ENCODE data around the gene MED27. TPM values are rescaled to one million over a fixed set of nuclear protein-coding genes. Genes with fewer than 3 reads are reported as not detected.

Gene MED27
- total and polyA plus RNA-seq, 2 of the 8 experiments (the other 6 are each of a cell fraction or from before 2014, with no cell fraction given): 29.9 to 56.5 TPM

DNA sequence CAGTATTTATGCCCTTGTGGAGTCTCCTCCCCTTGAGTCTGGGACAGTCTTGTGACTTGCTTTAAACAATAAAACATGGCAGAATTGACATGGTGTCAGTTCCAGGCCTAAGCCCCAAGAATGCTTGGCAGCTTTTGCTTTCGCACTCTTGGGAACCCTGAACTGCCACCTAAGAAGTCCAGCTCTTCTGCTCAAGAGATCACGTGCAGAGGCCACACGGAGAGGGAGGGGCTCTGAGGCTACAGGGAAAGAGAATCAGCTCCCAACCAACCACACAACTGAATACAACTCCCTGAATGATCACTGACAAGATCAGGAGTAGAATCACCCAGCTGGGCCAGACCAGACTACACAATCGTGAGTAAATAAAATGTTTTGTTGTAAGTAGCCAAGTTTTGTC, 97.6 kb downstream of the MED27 start:
- no peaks in the 10 kb centered on the region for H3K79me2 ChIP-seq (ENCODE audit: control insufficient read depth in 1 of 2, insufficient read depth in 2 of 2, low read length in 2 of 2)
- H4K8ac ChIP-seq (ENCODE audit: extremely low read depth, insufficient read depth, low read length): no peak overlapping the region
- TF ChIP-seq KDM4A (IDR thresholded peaks at IDR 0.05; ENCODE audit: low read depth, low read length, severe bottlenecking) (no peak), YY1 (IDR thresholded peaks at IDR 0.05; ENCODE audit: low read depth, low read length) (no peak), RNF2 (IDR thresholded peaks at IDR 0.05; ENCODE audit: borderline replicate concordance, low read depth, low read length, missing control alignments, poor library complexity, severe bottlenecking) (no peak), PHF8 (conservative IDR thresholded peaks at IDR 0.05; ENCODE audit: low read depth, low read length) (no peak), SUZ12 (IDR thresholded peaks at IDR 0.05; ENCODE audit: low read length) (no peak), TBP (IDR thresholded peaks at IDR 0.05; ENCODE audit: low read depth, low read length) (no peak), NANOG (IDR thresholded peaks at IDR 0.05; ENCODE audit: insufficient read depth, low read depth, low read length, poor library complexity, severe bottlenecking) (no peak), CBX8 (IDR thresholded peaks at IDR 0.05; ENCODE audit: borderline replicate concordance, low read depth, low read length) (no peak), BACH1 (IDR thresholded peaks at IDR 0.05; ENCODE audit: low read length) (no peak)
- TF ChIP-seq, protein P1, sequence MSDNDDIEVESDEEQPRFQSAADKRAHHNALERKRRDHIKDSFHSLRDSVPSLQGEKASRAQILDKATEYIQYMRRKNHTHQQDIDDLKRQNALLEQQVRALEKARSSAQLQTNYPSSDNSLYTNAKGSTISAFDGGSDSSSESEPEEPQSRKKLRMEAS (IDR thresholded peaks at IDR 0.05): no peak
- TF ChIP-seq, protein P2, sequence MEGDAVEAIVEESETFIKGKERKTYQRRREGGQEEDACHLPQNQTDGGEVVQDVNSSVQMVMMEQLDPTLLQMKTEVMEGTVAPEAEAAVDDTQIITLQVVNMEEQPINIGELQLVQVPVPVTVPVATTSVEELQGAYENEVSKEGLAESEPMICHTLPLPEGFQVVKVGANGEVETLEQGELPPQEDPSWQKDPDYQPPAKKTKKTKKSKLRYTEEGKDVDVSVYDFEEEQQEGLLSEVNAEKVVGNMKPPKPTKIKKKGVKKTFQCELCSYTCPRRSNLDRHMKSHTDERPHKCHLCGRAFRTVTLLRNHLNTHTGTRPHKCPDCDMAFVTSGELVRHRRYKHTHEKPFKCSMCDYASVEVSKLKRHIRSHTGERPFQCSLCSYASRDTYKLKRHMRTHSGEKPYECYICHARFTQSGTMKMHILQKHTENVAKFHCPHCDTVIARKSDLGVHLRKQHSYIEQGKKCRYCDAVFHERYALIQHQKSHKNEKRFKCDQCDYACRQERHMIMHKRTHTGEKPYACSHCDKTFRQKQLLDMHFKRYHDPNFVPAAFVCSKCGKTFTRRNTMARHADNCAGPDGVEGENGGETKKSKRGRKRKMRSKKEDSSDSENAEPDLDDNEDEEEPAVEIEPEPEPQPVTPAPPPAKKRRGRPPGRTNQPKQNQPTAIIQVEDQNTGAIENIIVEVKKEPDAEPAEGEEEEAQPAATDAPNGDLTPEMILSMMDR (IDR thresholded peaks at IDR 0.05; ENCODE audit: control extremely low read depth in 1 of 3, insufficient read depth in 1 of 3, low read depth in 1 of 3, low read length in 3 of 3): no peak
- H4K20me1 ChIP-seq (replicated peaks in 1 of 2; ENCODE audit: control insufficient read depth in 1 of 2, insufficient read depth in 2 of 2, low read length in 2 of 2): peaks cover 2% of the 10 kb centered on the region in 2 experiments
- H2BK5ac ChIP-seq (ENCODE audit: low read depth, low read length): no peak overlapping the region
- no peaks in the 10 kb centered on the region; the same call in 1 of the 2 replicates for H3K79me1 ChIP-seq (ENCODE audit: low read depth, low read length)
- no peak overlapping the region for H2AK5ac ChIP-seq (ENCODE audit: low read depth, low read length)
- H2BK20ac ChIP-seq (ENCODE audit: low read length): no peak overlapping the region
- no peak overlapping the region for H3K4me2 ChIP-seq (ENCODE audit: insufficient read depth in 1 of 2, low read depth in 2 of 2, low read length in 2 of 2)
- FAIRE-seq (no peak), DNase-seq (ENCODE audit: low read depth in 1 of 2, low spot score in 2 of 2) (no peak)
- H3K18ac ChIP-seq (ENCODE audit: extremely low read depth, low read length): no peak overlapping the region
- H3K9ac ChIP-seq (replicated peaks in 1 of 4; ENCODE audit: extremely low read depth in 1 of 4, low read depth in 3 of 4, low read length in 3 of 4): no peak overlapping the region
- POLR2A ChIA-PET (ENCODE audit: partially characterized antibody): no interaction called here
- no peak overlapping the region for H2BK12ac ChIP-seq (ENCODE audit: low read depth, low read length)
- H3K9me3 ChIP-seq (ENCODE audit: insufficient read depth in 2 of 2, low read depth in 1 of 2, low read length in 1 of 2): no peaks in the 10 kb centered on the region
- H3K27me3 ChIP-seq (replicated peaks in 1 of 4; ENCODE audit: control insufficient read depth in 3 of 4, extremely low read depth in 1 of 4, insufficient read depth in 3 of 4, low read length in 3 of 4): no peaks in the 10 kb centered on the region
- no peak overlapping the region for H3K4ac ChIP-seq (replicated peaks; ENCODE audit: insufficient read length, low read depth, low read length)
- H2BK15ac ChIP-seq (ENCODE audit: low read length): no peak overlapping the region
- no peak overlapping the region for H2AFZ ChIP-seq (ENCODE audit: low read length)
- H3K56ac ChIP-seq (replicated peaks; ENCODE audit: insufficient read length, low read depth, low read length): no peak overlapping the region
- no peak overlapping the region for H4K91ac ChIP-seq (replicated peaks; ENCODE audit: insufficient read length, low read length)
- H4K5ac ChIP-seq (ENCODE audit: insufficient read length, low read depth, low read length): no peak overlapping the region
- H3K27ac ChIP-seq (ENCODE audit: low read depth, low read length): no peak overlapping the region
- H3K23me2 ChIP-seq (ENCODE audit: low read depth, low read length): no peaks in the 10 kb centered on the region
- H3K4me1 ChIP-seq (replicated peaks in 1 of 4; ENCODE audit: control insufficient read depth in 3 of 4, insufficient read depth in 4 of 4, low read length in 3 of 4): no peaks in the 10 kb centered on the region
- no peaks in the 10 kb centered on the region for H3K36me3 ChIP-seq (ENCODE audit: control insufficient read depth in 2 of 4, insufficient read depth in 4 of 4, low read length in 3 of 4)
- no peak overlapping the region for H3K23ac ChIP-seq (ENCODE audit: insufficient read length)
- WGBS, 2 experiments (ENCODE audit: extremely low coverage in 1 of 2, insufficient coverage in 1 of 2, insufficient read length in 1 of 2, insufficient replicate concordance in 2 of 2, low coverage in 1 of 2, low lambda C conversion rate in 2 of 2, missing lambda C conversion rate in 1 of 2): 86% methylated on average over 4 of the region's 4 CpGs; no CpG with 5 or more reads in 1 of the 2 experiments
- H3K4me3 ChIP-seq (ENCODE audit: extremely low read depth in 1 of 4, insufficient read depth in 2 of 4, low read depth in 3 of 4, low read length in 4 of 4): no peak overlapping the region
- CTCF ChIA-PET (ENCODE audit: partially characterized antibody): interaction anchor here (1.0 to 1.6 kb wide), 5 partner anchors 12 to 185 kb away, joined by 3 to 4 read pairs (median 3); no protein-coding TSS in a partner anchor
- H2BK120ac ChIP-seq (replicated peaks; ENCODE audit: low read depth, low read length): no peak overlapping the region
- no peak overlapping the region for H3K14ac ChIP-seq (ENCODE audit: insufficient read length)
